SIG-M5 (cell line): ENCODE measurements around the gene CBFA2T2.
"Not testable (repeated sequence)": the region's sequence is repeated elsewhere in the genome, so short reads cannot be mapped to it uniquely, and the experiment has no call there.

Experiments used
- DNase-seq: peaks from one replicate; lab custom pipeline; 2025; lab: John Stamatoyannopoulos, UW

Gene CBFA2T2

DNA sequence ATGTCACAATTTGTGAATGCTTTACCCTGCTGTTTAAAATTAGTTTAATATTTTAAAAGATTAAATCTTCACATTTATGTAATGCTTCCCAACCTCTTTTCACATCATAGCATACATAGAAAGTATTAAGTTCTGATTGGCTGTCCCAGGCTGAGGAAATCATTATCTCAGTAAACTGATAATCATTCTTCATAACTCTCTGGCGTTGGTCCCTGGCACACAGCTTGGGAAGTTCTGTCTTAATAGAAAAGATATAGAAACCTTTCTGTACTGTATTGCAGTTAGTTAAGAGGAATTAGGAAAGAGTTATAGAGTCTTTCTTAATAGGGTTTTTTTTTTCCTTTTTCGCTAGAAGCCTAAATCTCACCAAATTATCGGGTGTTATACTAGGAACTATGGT, 85.4 kb downstream of the CBFA2T2 start:
- DNase-seq = no peak

DNA sequence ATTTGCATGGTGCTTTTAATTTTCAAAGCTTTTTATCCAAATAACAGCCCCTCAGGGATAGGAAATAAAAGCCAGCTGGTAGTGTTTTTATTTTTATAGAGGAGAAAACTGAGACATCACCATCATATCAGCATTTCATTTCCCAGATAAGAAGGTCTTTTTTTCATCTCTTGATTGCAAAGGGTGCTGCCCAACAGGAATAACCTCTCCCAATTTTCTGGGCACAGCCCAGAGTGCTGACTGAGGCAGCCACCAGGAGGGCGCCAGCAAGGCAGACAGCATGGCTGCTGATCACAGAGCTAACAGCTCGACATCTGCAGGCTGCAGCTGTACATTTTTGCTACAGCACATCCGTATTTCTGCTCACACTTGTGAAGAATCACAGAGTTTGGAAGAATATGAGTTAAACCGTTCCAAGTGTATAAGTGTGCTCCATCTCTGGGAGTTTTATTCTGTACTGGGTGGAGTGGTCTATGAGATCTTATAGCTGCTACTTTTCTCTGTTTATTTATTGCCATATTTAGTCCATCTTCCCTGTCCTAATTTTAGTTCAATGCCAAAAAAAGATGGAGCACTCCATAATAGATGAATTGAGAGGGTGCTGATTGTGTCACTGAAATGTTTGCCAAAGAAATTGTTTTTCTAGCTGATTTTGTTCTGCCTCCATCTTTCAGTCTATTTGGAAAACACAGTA, 86.7 kb downstream of the CBFA2T2 start:
- no peak for DNase-seq

DNA sequence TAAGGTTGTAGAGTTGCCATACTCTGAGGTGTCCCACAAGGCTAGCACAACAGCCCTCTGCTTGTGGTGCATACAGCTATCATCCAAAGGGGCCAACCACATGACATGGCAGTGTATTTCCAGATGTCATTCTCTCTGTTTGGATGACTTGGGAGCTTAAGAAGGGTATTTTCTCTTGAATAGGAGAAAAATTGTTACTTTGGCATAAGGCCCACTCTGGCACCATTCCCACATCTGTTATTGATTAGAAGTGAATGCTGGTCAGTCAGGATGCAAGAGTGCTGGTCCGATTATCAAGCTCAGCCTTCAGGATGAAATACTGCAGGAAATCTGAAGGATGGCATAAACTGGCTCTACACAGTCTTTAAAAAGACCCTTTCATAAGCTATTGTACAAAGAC, 88.6 kb downstream of the CBFA2T2 start:
- DNase-seq = no peak

DNA sequence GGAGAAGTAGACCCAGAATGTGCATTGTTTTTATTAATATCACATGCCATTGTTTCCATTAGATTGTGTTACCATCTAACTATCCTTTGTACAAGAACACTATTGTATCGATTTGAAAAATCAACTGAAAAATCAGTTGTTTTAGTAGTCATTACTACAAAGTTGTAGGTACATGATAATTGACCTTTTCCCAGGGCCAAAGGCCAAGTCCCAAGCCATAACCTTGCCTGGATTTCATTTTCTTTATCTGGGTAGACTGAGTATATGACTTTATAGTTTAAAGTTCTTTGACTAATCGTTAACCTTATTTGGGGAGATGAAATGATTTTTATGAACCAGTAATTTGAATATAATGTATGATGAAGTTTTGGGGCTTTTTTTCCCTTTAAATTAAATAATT, 93.2 kb downstream of the CBFA2T2 start:
- no peak for DNase-seq

DNA sequence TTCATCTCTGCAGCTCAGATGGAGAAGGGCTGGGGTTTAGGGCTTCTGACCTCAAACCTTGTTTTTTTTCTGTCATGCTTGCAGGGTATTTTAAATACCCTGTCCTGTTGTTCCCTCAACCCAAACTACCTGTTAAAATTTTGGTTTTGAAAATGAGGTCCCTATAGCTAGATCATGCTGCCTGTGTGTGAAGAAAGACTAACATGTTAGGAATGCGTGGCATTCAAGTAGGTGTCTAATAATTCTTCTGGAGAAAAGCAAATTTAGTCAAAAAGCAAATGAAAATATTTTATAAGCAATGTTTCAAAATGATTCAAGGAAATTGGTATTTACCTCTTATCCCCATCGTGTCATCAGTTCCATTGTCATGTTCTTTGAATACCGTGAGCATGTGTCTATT, 95.1 kb downstream of the CBFA2T2 start:
- no peak for DNase-seq

DNA sequence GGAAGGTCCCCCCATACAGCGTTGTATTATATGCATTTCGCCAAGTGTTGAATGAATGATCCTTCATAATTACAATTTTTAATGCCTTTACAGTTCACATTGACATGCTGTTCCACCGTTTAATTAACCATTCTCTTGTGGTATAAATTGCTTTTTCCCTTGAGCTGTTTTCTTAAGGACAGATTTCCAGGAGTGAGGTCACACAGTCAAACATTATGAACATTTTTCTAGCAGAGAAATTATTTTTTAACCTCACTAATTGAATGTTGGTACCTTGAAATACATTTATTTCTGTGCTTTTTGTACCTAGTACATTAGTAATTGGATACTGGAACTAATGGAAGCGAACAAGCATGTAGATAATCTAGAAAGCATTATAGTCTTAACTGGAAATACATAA, 95.5 kb downstream of the CBFA2T2 start:
- DNase-seq = no peak

DNA sequence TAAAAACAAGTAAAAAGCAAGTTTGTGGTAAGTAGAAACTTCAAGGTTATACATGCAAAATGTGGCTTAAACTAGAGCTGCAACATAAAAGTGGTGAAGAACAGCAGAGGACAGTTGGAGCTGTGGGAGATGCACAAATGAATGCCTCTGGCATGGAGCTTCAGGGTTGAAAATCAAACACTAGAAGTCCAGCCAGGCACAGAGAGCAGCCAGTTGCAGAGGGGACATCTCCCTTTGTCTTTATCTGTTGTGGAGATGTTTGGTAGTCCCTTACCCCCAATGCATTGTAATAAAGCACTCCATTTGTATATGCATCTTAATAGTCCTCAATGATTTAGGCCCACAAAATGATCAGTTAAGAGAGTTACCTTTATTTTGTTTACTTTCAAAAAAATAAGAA, 99.2 kb downstream of the CBFA2T2 start:
- DNase-seq = no peak

DNA sequence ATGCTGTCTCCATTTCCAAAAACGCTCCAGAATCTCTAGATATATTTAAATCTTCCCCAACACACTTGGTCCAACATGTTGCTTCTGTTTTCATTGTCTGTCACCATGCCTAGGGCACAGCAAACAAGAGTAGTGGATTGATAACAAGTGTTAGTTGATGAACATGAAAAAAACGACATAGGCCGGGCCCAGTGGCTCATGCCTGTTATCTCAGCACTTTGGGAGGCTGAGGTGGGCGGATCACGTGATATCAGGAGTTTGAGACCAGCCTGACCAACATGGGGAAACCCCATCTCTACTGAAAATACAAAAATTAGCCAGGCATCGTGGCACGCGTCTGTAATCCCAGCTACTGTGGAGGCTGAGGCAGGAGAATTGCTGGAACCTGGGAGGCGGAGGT, 102.0 kb downstream of the CBFA2T2 start:
- not testable (repeated sequence) for DNase-seq

DNA sequence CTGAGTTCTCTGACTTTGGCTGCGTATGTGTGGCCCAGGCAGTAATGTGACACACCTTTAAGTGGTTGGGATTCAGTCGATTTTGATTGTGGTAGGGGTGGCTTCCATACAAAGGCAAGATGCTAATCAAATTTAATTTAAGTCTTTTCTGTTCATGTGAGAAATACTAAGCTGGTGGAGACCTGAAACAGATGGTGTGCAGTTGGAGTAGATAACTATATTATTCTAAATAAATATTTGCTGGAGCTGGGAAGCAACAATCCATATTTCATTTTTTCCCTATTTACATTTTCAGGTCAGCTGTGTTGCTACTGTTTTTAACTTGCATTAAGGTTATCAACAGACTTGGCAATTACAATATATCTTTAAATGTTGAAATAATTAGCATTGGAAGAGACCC, 104.8 kb downstream of the CBFA2T2 start:
- DNase-seq = no peak

DNA sequence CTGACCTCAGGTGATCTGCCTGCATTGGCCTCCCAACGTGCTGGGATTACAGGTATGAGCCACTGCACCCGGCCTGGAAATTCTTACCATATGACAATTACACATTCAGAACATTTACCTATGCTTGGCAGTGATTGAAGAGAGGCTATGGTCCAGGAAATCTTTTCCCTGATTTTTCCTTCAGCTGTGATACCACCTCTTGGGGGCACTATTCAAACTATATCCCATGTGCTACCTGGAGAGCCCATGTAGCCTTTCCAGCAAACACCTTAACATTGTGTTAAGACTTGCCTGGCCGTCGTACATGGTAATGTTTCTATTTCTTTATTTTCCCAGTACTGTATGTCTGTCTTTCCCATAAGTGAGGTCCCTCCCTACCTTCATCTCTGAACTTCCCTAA, 110.5 kb downstream of the CBFA2T2 start:
- DNase-seq = no peak

DNA sequence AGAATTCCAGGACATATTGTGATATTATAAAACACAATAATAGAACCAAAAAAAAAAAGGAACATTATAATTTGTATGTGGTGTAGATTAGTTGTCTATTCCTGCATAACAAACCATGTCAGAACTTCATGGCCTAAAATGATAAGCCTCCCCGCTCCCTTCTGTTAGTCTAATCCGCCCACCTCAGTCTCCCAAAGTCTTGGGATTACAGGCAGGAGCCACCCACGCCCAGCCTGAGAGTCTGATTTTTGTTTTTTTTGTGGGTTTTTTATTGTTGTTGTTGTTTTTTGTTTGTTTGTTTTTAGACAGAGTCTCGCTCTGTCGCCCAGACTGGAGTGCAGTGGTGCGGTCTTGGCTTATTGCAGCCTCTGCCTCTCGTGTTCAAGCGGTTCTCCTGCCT, 111.1 kb downstream of the CBFA2T2 start:
- no peak for DNase-seq

DNA sequence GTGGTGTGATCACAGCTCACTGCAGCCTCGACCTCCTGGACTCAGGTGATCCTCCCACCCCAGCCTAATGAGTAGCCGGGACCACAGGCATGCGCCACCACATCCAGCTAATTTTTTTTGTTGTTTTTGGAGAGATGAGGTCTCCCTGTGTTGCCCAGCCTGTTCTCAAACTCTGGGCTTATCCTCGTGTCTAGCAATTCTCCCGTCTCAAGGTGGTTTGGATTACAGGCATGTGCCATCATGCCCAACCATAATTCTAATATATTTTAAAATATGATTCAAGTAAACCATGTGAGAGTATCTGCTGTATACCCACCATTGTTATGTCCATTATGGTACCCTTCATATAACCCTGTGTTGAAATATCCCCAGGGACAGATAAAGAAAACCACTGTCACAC, 112.0 kb downstream of the CBFA2T2 start:
- DNase-seq = no peak

DNA sequence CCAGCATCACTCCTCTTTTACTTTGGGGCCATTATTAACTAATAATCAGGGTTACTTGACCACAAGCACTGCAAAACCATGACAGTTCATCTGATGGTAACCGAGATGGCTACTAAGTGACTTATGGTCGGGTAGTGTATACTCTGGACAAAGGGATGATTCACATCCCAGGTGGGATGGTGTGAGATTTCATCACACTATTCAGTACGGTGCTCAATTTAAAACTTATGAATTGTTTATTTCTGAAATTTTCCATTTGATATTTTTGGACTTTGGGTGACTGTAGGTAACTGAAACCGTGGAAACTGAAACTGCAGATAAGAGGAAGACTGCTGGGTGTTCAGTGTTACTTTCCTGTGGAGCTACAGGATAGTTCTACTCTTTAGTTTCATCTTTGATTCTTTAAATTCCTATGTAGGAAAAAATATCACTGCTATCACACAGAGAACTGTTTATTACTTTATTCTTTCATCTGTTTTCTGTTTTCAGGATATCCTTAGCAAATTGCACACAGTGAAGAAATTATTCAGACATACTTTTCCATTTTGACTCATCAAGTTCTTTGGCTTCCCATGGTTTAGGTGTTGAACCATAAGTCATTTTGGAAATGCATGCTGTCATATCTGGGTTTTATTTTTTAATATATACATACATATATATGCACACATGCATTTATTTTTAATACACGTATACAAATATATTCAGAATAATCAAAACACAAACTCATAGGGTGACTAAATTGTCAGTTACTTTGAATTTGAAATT, 113.1 kb downstream of the CBFA2T2 start:
- no peak for DNase-seq

DNA sequence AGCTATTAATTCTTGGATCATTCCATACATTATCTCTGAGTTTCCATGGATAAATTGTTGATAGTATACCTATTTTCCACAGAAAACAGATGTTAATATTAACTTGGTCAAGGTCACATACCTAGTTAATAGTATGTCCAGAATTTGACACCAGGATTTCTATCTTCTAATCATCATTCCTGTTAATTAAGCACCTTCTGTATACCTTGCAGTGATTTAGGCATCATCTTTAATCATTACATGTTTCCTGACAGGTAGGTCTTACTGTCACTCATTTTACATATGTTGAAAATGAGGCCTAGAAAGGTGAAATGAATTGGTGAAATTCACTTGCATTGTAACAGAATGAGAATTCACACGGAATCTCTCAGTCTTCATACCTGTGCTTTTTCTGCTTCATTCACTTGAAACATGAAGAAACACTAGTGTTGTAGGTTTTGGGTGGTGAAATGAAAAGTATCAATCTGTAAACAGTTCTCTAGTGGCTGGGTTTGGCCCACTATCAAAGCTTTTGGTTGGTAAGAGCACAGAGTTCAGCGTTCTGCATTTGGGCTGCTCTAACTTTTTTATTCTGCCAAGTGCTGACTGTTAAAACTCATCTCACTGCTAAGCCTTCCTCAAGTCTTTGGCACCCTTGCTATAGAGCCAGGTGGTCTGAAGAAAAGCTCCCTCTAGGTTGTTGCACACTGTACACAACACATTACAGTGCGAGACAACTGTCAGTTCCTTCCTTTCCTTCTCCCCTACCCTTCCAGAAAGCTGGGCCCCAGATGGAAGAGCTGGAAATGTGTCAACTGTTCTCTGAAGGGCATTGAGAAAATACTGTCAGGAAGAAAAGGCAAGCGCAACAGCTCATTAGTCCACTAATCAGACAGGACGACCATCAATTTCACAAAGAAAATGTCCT, 114.4 kb downstream of the CBFA2T2 start:
- DNase-seq = no peak

DNA sequence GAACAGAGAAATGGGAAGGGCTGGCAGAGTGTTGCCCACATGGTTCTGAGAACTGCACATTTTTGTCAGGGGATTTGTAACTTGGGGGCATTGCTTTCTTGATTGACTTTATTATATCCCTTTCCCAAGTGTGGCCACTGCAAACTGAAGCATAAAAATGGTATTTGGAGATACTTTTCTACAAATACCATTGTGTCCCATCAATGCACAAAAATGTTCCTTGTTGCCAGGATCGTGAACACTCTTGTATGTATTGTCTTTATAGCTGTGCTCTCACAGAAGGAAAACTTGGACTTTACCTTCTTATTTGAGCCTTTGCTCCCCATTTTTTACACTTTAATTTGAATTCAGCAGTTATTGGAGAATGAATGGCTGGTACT, 115.1 kb downstream of the CBFA2T2 start:
- no peak for DNase-seq

DNA sequence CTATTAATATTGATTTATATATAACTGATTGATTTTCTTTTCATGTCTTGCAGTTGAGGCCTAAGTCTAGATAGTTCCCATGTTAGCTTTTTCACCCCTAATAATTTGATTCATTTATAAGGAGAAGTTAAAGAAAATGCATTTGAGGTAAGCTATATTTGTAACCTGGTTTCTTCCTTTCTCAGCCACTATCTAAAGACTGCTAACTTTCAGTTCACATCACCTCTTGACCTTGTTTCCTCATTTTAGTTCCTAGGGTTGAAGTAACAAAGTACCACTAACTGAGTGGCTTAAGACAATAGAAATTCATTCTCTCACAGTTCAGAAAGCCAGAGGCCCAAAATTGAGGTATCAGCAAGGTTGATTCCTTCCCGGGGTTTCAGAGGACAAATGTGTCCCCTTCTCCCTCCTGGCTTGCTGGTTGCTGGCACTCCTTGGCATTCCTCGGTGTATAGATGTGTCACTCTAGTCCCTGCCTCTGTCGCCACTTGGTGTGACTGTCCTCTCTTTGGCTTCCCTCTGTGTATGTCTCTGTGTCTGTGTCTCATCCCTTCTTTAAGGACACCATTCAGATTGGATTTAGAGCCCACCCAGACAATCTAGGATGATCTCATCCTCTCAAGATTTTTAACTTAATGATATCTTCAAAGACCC, 116.3 kb downstream of the CBFA2T2 start:
- DNase-seq = no peak

DNA sequence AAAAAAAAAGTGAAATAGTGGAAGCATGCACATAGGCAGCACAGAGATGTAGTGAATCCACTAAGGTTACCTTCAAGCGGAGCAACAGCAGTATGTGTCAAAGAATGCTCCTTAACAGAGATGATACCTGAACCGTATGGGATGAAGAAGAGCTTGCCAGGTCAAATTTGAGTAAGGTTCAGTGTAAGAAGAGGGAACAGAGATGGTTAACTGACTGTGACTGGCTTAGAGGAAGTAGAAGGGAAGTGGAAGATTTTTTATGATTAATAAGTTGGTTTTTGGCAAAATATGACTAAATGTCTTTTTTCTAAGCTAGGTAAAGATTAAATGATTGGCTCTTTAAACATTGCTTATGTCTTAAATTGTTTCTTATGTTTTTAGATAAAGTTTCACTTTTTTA, 119.6 kb downstream of the CBFA2T2 start:
- no peak for DNase-seq

DNA sequence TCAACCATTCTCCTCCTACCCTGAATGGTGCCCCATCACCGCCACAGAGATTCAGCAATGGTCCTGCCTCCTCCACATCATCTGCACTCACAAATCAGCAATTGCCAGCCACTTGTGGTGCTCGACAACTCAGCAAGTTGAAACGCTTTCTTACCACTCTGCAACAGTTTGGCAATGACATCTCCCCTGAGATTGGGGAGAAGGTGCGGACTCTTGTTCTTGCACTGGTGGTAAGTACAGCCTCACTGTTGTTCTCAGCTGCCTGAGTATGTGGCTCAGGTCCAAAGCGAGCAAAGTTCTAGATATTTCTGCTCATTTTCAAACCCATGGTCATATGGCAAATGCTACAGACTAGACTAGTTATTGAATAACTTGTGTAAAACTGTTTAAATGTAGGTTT, 121.2 kb downstream of the CBFA2T2 start:
- no peak for DNase-seq

DNA sequence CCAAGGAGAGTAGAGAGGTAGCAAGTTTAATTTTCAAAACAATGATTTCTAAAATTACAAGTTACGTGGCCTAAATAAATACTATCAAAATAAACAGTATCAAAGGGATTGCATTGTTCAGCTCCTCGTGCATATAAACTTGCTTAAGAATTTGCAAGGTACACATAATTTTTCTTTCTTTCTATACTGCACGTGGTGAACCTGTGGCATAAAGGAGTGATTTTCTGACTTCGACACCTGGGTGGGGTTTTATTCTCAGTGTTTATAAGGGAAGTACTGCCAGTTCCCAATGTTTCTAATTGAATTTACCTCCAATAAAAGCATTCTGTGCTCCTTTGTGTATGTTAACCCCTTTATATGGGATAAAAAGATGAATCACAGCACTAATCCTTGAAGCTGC, 122.1 kb downstream of the CBFA2T2 start:
- no peak for DNase-seq

DNA sequence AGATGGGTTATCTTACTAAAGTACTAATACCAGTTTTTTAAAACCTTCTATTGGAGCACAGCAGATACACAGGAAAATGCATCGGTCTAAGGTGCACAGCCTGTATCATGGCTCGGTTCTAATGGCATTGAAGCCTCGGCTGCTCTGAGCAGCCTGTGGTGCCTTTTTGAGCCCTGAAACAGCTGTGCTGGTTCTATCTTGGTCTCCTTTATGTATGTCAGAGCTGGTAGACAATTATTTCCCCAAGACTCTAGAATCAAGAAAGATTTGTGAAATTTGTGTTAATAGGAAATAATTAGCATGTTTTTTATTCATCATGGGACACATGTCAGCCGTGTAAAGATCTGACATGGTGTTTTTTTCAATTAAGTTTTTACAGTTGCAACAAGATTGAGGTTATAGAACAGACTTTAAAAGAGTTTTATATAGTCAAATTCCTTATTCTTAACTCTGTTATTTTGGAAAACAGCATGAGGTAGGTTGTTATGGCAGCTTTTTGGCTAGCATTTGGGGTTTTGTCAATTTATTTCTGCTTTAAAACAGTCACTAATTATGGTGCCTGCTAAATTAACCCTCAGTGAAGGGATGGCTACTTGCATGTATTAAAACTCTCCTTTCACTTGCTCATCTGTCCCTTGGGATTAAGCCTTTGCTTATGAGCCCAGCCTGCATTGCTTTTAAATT, 132.0 kb downstream of the CBFA2T2 start:
- no peak for DNase-seq

DNA sequence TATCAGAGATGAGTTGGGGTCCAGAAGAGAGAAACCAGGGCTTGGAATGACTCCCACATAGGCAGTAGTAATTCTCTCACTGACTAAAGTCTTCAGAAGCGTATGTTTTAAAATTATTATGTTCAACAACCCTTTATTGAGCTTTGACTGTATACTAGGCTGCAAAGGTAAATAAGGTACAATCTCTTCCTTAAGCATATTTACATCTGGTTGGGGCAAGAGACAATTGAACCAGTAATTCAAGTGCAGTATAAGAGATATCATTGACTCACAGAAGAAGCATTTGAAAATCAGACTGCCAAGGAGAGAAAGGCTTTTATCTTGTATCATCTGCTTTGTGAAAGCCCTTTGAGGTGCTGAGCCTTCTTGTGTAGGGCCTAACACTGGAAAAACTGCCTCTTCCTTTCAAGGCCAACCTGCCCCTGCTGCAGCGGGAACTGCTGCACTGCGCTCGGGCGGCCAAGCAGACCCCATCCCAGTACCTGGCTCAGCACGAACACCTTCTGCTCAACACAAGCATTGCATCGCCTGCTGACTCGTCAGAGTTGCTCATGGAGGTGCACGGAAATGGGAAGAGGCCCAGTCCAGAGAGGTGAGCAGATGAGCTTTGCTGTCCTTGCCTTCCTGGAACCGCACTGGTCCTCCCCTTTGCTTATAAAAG, 132.9 kb downstream of the CBFA2T2 start:
- DNase-seq = no peak
